Breast epithelium (tissue), 3 donors: ENCODE data around the gene ACTN4.
A peak's percentile ranks its signal among the peaks of the same experiment; 100 is the strongest.

Source experiments
- POLR2A ChIP-seq: fragments of 450-650 bp; IDR thresholded peaks from one replicate; pipeline ENCODE4 v1.6.1; 2016; ENCODE audit warnings: antibody characterized with exemption, mild to moderate bottlenecking, moderate library complexity
- POLR2AphosphoS5 ChIP-seq, 3 donors: sonication (generic); formaldehyde crosslinking; IDR thresholded peaks; one replicate each; pipeline ENCODE4 v1.6.1; 2017; ENCODE audit warnings: antibody characterized with exemption in 3 of 3
- TF ChIP-seq, protein P1 (sequence below), 3 donors: fragments of 450-650 bp; IDR thresholded peaks; one replicate each; pipeline ENCODE4 v1.5.1; 2016 to 2017; ENCODE audit warnings: antibody characterized with exemption in 3 of 3, mild to moderate bottlenecking in 3 of 3, moderate library complexity in 3 of 3

DNA sequence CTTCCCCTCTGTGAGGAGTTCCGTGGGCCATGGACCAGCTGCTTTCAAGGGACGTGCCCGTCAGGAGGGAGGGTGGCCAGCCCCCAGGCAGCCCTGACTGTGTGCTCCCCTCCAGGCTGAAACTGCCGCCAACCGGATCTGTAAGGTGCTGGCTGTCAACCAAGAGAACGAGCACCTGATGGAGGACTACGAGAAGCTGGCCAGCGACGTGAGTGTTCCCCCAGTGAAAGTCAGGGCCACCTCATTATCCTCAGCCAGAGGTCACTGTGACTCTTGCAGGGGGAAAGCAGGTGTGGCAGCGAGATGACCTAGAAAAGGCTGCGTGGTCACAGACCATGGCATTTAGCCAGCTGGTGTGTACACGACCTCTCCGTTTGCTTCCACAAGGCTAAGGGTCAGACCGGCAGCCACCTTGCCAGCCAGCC lies 66.9 kb downstream of the ACTN4 start:
- TF ChIP-seq, protein P1, sequence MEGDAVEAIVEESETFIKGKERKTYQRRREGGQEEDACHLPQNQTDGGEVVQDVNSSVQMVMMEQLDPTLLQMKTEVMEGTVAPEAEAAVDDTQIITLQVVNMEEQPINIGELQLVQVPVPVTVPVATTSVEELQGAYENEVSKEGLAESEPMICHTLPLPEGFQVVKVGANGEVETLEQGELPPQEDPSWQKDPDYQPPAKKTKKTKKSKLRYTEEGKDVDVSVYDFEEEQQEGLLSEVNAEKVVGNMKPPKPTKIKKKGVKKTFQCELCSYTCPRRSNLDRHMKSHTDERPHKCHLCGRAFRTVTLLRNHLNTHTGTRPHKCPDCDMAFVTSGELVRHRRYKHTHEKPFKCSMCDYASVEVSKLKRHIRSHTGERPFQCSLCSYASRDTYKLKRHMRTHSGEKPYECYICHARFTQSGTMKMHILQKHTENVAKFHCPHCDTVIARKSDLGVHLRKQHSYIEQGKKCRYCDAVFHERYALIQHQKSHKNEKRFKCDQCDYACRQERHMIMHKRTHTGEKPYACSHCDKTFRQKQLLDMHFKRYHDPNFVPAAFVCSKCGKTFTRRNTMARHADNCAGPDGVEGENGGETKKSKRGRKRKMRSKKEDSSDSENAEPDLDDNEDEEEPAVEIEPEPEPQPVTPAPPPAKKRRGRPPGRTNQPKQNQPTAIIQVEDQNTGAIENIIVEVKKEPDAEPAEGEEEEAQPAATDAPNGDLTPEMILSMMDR (IDR thresholded peaks at IDR 0.05): no peak
- TF ChIP-seq POLR2A: no peak
- peak in 1 of 3 donors; percentile 35 for TF ChIP-seq POLR2AphosphoS5 (IDR thresholded peaks at IDR 0.05)
